CD14-positive monocyte (primary cell): Measurements from ENCODE around the gene PCGF6. TPM values are rescaled to one million over a fixed set of nuclear protein-coding genes. Genes with fewer than 3 reads are reported as not detected.

ENCODE experiments used
- DNase-seq, 3 donors: peaks; one replicate each; pipeline ENCODE4 v3.0.0-alpha.2; 2011 to 2022
- H2AFZ ChIP-seq: 2 replicates; pipeline ENCODE4 v1.6.0; 2012; ENCODE audit warnings: mild to moderate bottlenecking, low read depth, low read length, inconsistent platforms; ENCODE audit not compliant: insufficient read depth, poor library complexity, severe bottlenecking
- H3K27ac ChIP-seq, 2 donors: 1 replicate in 1 of 2; 2 replicates in 1 of 2; pipeline ENCODE4 v1.5.1; 2012 to 2013; ENCODE audit warnings: low read length in 2 of 2, control low read depth in 1 of 2, inconsistent platforms in 1 of 2, low read depth in 1 of 2, mild to moderate bottlenecking in 1 of 2
- H3K27me3 ChIP-seq, 2 donors: one replicate each; pipeline versions ENCODE4 v1.6.0 to v1.6.1; 2011 to 2013; ENCODE audit warnings: low read length in 2 of 2; ENCODE audit not compliant: control insufficient read depth in 2 of 2, insufficient read depth in 2 of 2
- H3K36me3 ChIP-seq, 2 donors: replicated peaks in 1 of 2; 1 replicate in 1 of 2; 2 replicates in 1 of 2; pipeline versions ENCODE4 v1.5.1 to v1.6.1; 2012 to 2013; ENCODE audit warnings: low read length in 2 of 2, control low read depth in 1 of 2, inconsistent platforms in 1 of 2, mild to moderate bottlenecking in 1 of 2; ENCODE audit not compliant: insufficient read depth in 2 of 2, control insufficient read depth in 1 of 2
- H3K4me1 ChIP-seq, 2 donors: 1 replicate in 1 of 2; 2 replicates in 1 of 2; pipeline versions ENCODE4 v1.5.1 to v1.6.1; 2012 to 2013; ENCODE audit warnings: low read length in 2 of 2, control low read depth in 1 of 2, inconsistent platforms in 1 of 2, mild to moderate bottlenecking in 1 of 2, moderate library complexity in 1 of 2; ENCODE audit not compliant: insufficient read depth in 2 of 2, control insufficient read depth in 1 of 2
- H3K4me2 ChIP-seq: replicated peaks from 2 replicates; pipeline ENCODE3; 2012; ENCODE audit warnings: low read length, moderate library complexity, mild to moderate bottlenecking; ENCODE audit not compliant: poor library complexity, severe bottlenecking; ENCODE audit errors: extremely low read depth
- H3K4me3 ChIP-seq, 3 experiments: fragments of 200-600 bp in 1 of 3; sonication (generic) in 1 of 3; replicated peaks in 1 of 3; 1 replicate in 2 of 3; 2 replicates in 1 of 3; pipeline ENCODE4 v1.5.1; 2011 to 2013; ENCODE audit warnings: low read length in 3 of 3, mild to moderate bottlenecking in 3 of 3, control low read depth in 2 of 3, low read depth in 2 of 3, inconsistent platforms in 1 of 3, moderate library complexity in 1 of 3
- H3K79me2 ChIP-seq: 2 replicates; pipeline ENCODE4 v1.6.0; 2012; ENCODE audit warnings: mild to moderate bottlenecking, control low read depth, inconsistent platforms, low read length, moderate library complexity; ENCODE audit not compliant: insufficient read depth
- H3K9ac ChIP-seq: 2 replicates; pipeline ENCODE4 v1.6.0; 2017; ENCODE audit warnings: low read length, mild to moderate bottlenecking; ENCODE audit not compliant: insufficient read depth, poor library complexity, severe bottlenecking
- H3K9me3 ChIP-seq, 2 donors: replicated peaks in 1 of 2; 1 replicate in 1 of 2; 2 replicates in 1 of 2; pipeline versions ENCODE4 v1.5.1 to v1.6.1; 2012 to 2013; ENCODE audit warnings: low read length in 2 of 2, control low read depth in 1 of 2; ENCODE audit not compliant: control insufficient read depth in 1 of 2, insufficient read depth in 1 of 2
- H4K20me1 ChIP-seq: 2 replicates; pipeline ENCODE4 v1.6.0; 2012; ENCODE audit warnings: mild to moderate bottlenecking, low read length, control low read depth, moderate library complexity; ENCODE audit not compliant: insufficient read depth
- H3K27ac Mint-ChIP-seq, 7 donors: one replicate each; pipeline ENCODE4 v1.8.0; 2020; ENCODE audit warnings: mild to moderate bottlenecking in 7 of 7, mixed read lengths in 7 of 7, moderate library complexity in 6 of 7, inconsistent platforms in 2 of 7
- H3K27me3 Mint-ChIP-seq, 3 donors: one replicate each; pipeline ENCODE4 v1.8.0; 2021 to 2022; ENCODE audit warnings: low read depth in 3 of 3, mild to moderate bottlenecking in 3 of 3, mixed read lengths in 3 of 3, moderate library complexity in 3 of 3, inconsistent platforms in 1 of 3
- H3K36me3 Mint-ChIP-seq, 2 donors: one replicate each; pipeline ENCODE4 v1.8.0; 2020; ENCODE audit warnings: mixed read lengths in 2 of 2, inconsistent platforms in 1 of 2, mild to moderate bottlenecking in 1 of 2
- H3K4me1 Mint-ChIP-seq: one replicate; pipeline ENCODE4 v1.8.0; 2020; ENCODE audit warnings: mild to moderate bottlenecking, mixed read lengths
- H3K4me3 Mint-ChIP-seq, 2 donors: one replicate each; pipeline ENCODE4 v1.8.0; 2020; ENCODE audit warnings: mild to moderate bottlenecking in 2 of 2, mixed read lengths in 2 of 2, moderate library complexity in 1 of 2
- H3K9me3 Mint-ChIP-seq, 7 donors: one replicate each; pipeline ENCODE4 v1.8.0; 2020 to 2022; ENCODE audit warnings: mixed read lengths in 7 of 7, mild to moderate bottlenecking in 6 of 7, moderate library complexity in 6 of 7, inconsistent platforms in 2 of 7
- WGBS: methylation state at CpG from one replicate; pipeline ENCODE4 v1.1.5; 2013; ENCODE audit warnings: missing lambda C conversion rate; ENCODE audit not compliant: insufficient coverage; 5-methylcytosine and 5-hydroxymethylcytosine counted together
- intact Hi-C, 2 donors: fragments of 100-400 bp; cut with micrococcal nuclease; formaldehyde crosslinking; loops; one replicate each; pipeline versions ENCODE4 v1.15.0 to v1.15.1; 2023
- polyA plus RNA-seq, 3 donors: library from polyadenylated mRNA; depleted of rRNA in 1 of 3; unstranded in 2 of 3; stranded (reverse) in 1 of 3; fragments of 300-500 nt in 2 of 3; fragments of >200 nt in 1 of 3; fragmentation: Illumina TruSeq in 2 of 3; gene quantifications; 1 replicate in 2 of 3; 2 replicates in 1 of 3; pipeline ENCODE4 v1.2.3, GENCODE V29; 2012 to 2021
- TF ChIP-seq, protein P1 (sequence below): fragments of 200-600 bp; IDR thresholded peaks from one replicate; pipeline ENCODE4 v1.8.0; 2022; ENCODE audit warnings: antibody characterized with exemption, mild to moderate bottlenecking

Gene PCGF6
- polyA plus RNA-seq, 3 donors: 3.4 to 6.2 (median 4.6) TPM

- DNase-seq: no peak
- peak within 1 kb of the TSS; percentile 34 to 82 for H3K4me3 Mint-ChIP-seq
- peak within 1 kb of the TSS; percentile 29 for H2AFZ ChIP-seq
Observed at GRCh38 chr10:103276896-103277712, 73.8 kb downstream of the PCGF6 start, which contains the start of gene INA. Gene INA (plus strand): TSS chr10:103277138. CDS start chr10:103277212, 74 bp downstream.

DNA sequence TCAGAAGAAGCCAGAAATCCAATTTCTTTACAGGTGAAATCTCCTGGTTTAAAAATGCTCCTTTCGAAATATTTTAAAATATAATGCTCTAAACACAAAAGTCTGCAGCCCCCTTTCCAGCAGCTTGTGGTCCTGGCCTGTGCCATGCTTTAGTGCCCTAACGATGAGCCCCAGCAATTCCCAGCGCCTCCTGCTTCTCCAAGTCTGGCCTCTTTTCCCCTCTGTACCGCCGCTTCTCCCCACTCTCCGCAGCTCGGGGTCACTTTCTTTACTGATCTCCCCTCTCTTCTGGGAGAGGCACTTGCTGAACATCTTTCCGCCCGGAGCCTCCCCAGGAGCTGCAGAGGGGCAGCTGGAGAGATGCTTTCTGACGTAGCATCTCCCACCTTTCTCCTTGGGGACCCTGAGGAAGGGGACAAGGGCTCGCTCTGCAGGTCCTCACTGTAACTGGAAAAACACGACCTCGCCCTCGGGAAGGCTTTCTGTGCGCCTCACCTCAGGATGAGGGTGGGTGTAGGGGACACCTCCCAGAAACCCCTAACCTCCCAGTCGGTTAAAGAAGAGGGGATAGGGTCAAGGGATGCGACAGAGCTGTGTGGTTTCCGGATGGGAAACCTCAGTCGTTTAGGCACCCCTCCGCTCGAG, 74.6 kb downstream of the PCGF6 start:
- Histone ChIP-seq H3K4me3 (no peak overlapping the region), H3K9ac (no peak overlapping the region), H3K4me1 (peaks cover 0 to 11% of the 10 kb centered on the region in 2 donors), H4K20me1 (no peaks in the 10 kb centered on the region), H3K9me3 (peaks cover 7 to 25% of the 10 kb centered on the region in 2 donors), H3K4me2 (peak overlapping the region; percentile 47), H3K27ac (no peak overlapping the region), H3K36me3 (no peaks in the 10 kb centered on the region), H3K27me3 (peaks cover 61 to 62% of the 10 kb centered on the region in 2 donors), H2AFZ (peak overlapping the region; percentile 29), H3K79me2 (no peaks in the 10 kb centered on the region)
- peaks cover 0 to 27% (median 9%) of the 10 kb centered on the region in 7 donors for H3K9me3 Mint-ChIP-seq
- H3K36me3 Mint-ChIP-seq: peaks cover 0 to 4% of the 10 kb centered on the region in 2 donors
- peaks cover 5% of the 10 kb centered on the region for H3K4me1 Mint-ChIP-seq
- 14% methylated on average over 10 of the region's 21 CpGs for WGBS
- intact Hi-C loops: no loop called here
- H3K4me3 Mint-ChIP-seq: peak overlapping the region; percentile 20 to 82
- no peak overlapping the region for H3K27ac Mint-ChIP-seq
- H3K27me3 Mint-ChIP-seq: peaks cover 63 to 76% (median 63%) of the 10 kb centered on the region in 3 donors
- TF ChIP-seq, protein P1, sequence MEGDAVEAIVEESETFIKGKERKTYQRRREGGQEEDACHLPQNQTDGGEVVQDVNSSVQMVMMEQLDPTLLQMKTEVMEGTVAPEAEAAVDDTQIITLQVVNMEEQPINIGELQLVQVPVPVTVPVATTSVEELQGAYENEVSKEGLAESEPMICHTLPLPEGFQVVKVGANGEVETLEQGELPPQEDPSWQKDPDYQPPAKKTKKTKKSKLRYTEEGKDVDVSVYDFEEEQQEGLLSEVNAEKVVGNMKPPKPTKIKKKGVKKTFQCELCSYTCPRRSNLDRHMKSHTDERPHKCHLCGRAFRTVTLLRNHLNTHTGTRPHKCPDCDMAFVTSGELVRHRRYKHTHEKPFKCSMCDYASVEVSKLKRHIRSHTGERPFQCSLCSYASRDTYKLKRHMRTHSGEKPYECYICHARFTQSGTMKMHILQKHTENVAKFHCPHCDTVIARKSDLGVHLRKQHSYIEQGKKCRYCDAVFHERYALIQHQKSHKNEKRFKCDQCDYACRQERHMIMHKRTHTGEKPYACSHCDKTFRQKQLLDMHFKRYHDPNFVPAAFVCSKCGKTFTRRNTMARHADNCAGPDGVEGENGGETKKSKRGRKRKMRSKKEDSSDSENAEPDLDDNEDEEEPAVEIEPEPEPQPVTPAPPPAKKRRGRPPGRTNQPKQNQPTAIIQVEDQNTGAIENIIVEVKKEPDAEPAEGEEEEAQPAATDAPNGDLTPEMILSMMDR: no peak
- no peak for DNase-seq

More at GRCh38 chr10:103276896-103277712, 73.8 kb downstream of the PCGF6 start, which contains the start of gene INA:
- Histone ChIP-seq H3K4me1 (peaks cover 4 to 16% of the 10 kb centered on the region in 2 donors), H3K9me3 (peaks cover 7 to 25% of the 10 kb centered on the region in 2 donors), H4K20me1 (no peaks in the 10 kb centered on the region), H3K27ac (no peak within 1 kb of the TSS), H3K9ac (no peak within 1 kb of the TSS), H3K4me2 (peak within 1 kb of the TSS; percentile 47), H3K36me3 (no peaks in the 10 kb centered on the region), H3K79me2 (no peaks in the 10 kb centered on the region), H3K27me3 (peaks cover 63 to 69% of the 10 kb centered on the region in 2 donors), H3K4me3 (no peak within 1 kb of the TSS)
- TF ChIP-seq, protein P1: no peak
- no peak within 1 kb of the TSS for H3K27ac Mint-ChIP-seq
- peaks cover 11% of the 10 kb centered on the region for H3K4me1 Mint-ChIP-seq
- intact Hi-C loops: no loop called here
- peaks cover 0 to 29% (median 9%) of the 10 kb centered on the region in 7 donors for H3K9me3 Mint-ChIP-seq
- WGBS: under 1% methylated on average over 105 of the region's 105 CpGs
- H3K36me3 Mint-ChIP-seq: peaks cover 0 to 8% of the 10 kb centered on the region in 2 donors
- H3K27me3 Mint-ChIP-seq: peaks cover 69 to 80% (median 70%) of the 10 kb centered on the region in 3 donors
